ENCODE results near the gene SMIM35.

GRCh38 chr11:117969160-117969991, 117.4 kb downstream of the SMIM35 start:
- TF ChIP-seq POLR2AphosphoS5 (IDR thresholded peaks at IDR 0.05; ENCODE audit: borderline replicate concordance, low read depth, low read length) = no peak
- no peak for TF ChIP-seq EZH2 (IDR thresholded peaks at IDR 0.05)
- no peak for TF ChIP-seq FOXP2 (optimal IDR thresholded peaks at IDR 0.05; ENCODE audit: control extremely low read depth, extremely low read length, insufficient read depth)
